HG03521 (cell line): ENCODE data around the gene CTAGE4.
A peak's percentile ranks its signal among the peaks of the same experiment; 100 is the strongest.
"Not testable (repeated sequence)": the region's sequence is repeated elsewhere in the genome, so short reads cannot be mapped to it uniquely, and the experiment has no call there.

Source experiments
- ATAC-seq: cut with Tn5 transposase; IDR thresholded peaks from one replicate; pipeline ENCODE4 v1.9.1; 2021; ENCODE audit warnings: mild to moderate bottlenecking, moderate library complexity; ENCODE audit not compliant: unreplicated experiment

CTAGE4 gene, protein sequence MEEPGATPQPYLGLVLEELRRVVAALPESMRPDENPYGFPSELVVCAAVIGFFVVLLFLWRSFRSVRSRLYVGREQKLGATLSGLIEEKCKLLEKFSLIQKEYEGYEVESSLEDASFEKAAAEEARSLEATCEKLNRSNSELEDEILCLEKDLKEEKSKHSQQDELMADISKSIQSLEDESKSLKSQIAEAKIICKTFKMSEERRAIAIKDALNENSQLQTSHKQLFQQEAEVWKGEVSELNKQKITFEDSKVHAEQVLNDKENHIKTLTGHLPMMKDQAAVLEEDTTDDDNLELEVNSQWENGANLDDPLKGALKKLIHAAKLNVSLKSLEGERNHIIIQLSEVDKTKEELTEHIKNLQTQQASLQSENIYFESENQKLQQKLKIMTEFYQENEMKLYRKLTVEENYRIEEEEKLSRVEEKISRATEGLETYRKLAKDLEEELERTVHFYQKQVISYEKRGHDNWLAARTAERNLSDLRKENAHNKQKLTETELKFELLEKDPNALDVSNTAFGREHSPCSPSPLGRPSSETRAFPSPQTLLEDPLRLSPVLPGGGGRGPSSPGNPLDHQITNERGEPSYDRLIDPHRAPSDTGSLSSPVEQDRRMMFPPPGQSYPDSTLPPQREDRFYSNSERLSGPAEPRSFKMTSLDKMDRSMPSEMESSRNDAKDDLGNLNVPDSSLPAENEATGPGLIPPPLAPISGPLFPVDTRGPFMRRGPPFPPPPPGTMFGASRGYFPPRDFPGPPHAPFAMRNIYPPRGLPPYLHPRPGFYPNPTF

DNA sequence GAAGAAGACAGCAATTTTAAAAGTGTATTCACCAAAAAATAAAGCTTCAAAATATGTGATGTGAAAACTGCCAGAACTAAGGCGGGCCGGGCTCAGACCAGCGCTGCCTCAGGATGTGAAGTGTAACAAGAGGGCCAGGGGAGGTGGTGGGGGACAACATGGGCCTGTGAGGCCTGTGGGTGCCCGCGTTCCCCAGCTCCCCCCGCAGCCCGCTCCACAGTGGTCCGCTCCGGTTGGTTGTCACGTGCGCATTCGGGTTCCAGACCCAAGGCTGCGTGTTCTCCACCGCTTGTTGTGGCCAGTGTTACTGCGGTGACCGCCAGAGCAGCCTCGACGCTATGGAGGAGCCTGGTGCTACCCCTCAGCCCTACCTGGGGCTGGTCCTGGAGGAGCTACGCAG is at the start of gene CTAGE4:
TSS of gene CTAGE4 (plus strand) at position 301 of the 400 bp plus-strand sequence. CDS start at position 339, 38 bp downstream.
- not testable (repeated sequence) for ATAC-seq

DNA sequence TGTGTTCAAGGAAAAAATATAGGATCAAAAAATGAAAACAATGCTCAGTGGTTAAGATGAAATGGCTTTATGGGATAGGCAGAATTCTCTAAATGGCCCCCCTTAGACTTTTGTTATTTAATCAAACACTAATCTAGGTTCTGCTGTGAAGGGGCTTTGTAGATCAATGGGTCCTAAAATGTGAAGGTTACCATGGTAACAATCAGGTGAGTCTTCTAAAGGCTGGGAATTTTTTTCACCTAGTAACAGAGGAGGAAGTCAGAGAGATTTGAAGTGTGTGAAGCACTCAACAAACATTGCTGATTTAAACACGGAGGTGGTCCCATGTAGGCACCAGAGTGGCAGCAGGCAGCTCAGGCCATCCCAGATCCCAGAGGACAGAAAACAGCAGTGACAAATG is 49.1 kb upstream of the CTAGE4 start:
- ATAC-seq, result no peak

DNA sequence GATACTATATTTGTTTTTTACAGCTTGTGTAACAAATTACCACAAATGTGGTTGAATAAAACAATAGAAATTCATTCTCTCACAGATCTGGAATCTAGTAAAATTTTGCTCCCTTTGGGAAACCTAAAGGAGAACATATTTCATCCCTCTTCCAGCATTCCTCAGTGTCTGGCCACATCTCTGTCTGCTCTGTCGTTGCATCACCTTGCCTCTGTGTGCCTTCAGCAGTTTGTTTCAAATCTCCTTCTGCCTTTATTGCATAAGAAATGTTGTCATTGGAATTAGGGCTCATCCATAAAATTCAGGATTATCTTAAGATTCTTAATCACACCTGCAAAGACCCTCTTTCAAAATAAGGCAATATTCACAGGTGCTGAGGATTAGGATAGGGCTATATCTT is 45.8 kb upstream of the CTAGE4 start:
- ATAC-seq, result no peak

DNA sequence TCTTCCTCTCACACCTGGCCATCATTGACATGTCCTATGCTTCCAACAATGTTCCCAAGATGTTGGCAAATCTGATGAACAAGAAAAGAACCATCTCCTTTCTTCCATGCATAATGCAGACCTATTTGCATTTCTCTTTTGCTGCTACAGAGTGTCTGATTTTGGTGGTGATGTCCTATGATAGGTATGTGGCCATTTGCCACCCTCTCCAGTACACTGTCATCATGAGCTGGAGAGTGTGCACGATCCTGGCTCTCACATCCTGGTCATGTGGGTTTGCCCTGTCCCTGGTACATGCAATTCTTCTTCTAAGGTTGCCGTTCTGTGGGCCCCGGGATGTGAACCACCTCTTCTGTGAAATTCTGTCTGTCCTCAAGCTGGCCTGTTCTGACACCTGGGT is 41.1 kb upstream of the CTAGE4 start:
- no peak for ATAC-seq

DNA sequence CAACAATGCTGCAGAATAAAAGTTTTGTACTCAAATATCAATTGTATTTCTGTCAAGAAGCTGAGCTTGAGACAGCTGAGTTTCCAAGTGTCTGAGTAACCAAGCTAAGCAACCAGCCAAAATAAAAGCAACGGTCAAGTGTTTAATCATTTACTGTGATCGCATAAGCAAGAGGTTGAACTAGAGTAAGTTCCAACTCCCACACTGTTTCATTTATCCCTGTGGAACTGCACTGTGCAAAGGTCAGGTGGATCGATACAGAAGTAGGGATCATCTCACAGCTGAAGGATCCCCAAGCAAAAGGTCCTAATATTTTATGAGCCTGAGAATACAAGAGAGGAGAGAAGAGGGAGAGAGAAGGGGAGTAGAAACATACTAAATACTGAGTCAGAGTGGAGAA is 38.8 kb upstream of the CTAGE4 start:
- ATAC-seq, result no peak

DNA sequence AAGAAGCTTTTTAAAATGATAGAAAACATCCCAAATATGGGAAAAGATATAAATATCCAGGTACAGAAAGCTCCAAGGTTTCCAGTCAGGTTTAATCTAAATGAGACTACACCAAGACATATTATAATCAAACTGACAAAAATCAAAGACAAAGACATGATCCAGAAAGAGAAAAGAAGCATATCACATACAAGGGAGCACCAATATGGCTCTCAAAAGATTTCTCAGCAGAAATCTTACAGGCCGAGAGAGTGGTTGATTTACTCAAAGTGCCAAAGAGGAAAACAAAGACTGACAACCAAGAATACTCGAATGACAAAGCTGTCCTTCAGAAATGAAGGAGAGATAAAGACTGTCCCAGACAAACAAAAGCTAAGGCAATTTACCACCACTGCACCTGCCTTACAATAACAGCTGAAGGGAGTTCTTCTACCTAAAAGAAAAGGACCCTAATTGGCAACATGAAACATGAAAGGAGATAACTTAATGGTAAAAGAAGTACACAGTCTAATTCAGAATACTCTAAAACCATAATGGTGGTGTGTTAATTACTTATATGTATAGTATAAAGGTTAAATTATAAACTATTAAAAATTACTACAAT is 34.9 kb upstream of the CTAGE4 start:
- no peak for ATAC-seq

DNA sequence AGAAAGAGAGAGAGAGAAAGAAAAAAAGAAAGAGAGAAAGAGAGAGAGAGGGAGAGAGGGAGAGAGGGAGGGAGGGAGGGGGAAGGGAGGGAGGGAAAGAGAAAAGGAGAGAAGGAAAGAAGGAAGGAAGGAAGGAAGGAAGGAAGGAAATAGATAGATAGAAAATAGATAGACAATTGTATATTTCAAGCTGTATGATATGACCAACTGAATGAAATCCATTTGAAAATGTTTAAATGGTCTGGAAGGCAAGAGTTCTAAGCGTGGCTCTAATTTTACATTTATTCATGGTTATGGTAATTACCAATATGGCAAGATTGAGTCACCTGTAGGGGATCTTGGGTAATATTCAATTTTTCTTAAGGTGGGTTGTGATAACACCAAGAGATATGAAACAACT is 24.4 kb upstream of the CTAGE4 start:
- no peak for ATAC-seq

DNA sequence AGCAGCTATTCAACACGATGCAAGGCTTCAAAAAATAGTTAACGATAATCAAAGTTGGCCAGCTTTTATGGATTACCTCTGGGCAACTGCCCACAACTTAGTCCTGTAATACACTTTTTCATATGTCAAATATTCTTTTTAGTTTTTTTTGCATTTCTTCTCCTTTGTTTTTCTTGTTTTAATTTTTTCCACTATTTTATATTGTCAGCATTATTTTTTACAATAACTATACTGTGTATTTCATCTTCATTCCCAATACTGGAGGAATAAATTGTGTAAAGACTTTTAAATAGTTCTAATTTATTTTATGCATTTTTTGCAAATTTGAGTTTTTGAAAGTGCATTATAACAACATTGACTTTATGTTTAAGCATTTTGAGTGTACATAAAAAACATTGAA is 18.5 kb upstream of the CTAGE4 start:
- no peak for ATAC-seq

DNA sequence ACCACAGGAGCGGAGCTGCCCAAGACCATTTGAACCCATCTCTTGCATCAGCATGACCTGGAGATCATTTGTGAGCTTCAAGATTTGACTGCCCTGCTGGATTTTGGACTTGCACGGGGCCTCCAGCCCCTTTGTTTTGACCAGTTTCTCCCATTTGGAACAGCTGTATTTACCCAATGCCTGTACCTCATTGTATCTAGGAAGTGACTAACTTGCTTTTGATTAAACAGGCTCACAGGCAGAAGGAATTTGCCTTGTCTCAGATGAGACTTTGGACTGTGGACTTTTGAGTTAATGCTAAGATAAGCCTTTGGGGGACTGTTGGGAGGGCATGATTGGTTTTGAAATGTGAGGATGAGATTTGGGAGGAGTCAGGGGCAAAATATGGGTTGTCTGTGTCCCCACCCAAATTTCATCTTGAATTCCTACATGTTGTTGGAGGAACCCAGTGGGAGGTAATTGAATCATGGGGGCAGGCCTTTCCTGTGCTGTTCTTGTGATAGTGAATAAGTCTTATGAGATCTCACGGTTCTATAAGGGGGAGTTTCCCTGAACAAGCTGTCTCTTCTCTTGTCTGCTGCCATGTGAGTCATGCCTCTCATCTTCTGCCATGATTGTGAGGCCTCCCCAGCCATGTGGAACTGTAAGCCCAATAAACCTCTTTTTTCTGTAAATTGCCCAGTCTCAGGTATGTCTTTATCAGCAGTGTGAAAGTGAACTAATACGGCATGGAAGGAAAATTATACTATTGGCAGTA is 11.5 kb upstream of the CTAGE4 start:
- ATAC-seq, result not testable (repeated sequence)

DNA sequence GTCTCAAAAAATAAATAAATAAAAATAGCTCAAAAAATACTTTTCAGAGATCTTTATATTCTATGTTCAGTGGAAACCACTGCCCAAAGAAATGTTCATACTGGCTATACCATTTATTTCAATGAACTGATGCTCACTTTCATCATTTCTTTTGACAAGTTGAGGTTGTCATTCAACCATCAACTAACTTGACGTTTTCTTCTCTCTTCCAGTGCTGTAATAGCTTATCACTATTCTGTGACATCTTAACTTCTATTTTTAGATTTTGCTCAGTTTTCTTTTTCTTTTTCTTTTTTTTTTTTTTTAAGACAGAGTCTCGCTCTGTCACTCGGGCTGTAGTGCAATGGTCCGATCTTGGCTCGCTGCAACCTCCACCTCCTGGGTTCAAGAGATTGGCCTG is 8.7 kb upstream of the CTAGE4 start:
- no peak for ATAC-seq

DNA sequence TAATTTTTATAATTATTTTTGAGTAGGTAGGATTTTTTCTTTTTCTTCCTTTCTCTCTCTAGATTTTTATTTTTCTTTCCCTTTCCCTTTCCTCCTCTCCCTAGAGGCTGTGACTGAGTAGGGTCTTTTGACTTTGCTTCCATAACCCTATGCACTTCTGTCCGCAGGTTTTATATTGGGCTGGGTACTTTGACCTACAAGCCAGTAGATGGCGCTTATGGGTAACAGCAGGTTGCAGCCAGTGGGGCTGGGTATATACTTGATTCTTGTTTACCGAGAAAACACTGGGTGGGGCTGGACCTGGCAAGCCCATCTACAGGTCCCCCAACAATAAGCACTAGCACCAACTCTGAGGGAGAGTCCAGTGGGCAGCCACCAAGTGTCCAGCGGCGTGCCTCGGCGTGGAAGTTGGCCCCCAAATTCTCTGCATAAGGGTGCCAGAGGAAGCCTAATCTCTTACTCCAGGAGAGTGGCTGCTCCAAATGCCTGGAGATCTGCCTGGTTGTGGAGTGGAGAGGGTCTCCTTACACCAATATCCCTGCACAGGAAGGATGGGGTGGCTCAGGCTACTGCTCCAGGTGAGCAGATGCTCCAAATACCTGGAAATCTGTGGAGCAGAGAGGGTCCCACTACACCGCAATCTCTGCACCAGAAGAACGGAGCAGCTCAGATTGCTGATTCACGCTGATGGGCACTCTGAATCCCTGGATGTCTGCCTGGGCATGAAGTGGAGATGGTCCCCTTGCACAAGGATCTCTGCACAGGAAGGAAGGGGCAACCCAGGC is 4.7 kb upstream of the CTAGE4 start:
- ATAC-seq, result peak; percentile 97

DNA sequence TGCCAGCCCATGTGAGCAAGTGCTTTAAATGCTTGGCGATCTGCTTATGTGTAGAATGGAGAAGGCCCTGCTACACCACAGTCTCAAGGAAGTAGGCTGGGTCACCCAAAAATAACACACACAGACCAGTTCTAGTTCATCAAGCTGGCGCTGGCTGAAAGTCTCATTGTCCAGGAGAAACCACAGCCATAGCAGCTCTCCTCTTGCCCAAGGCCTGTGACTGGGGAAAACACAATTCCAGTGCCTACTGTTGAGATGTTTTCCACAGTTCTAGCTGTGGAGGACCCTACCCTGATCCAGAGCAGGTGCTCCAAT is 4.1 kb upstream of the CTAGE4 start:
- ATAC-seq, result not testable (repeated sequence)

DNA sequence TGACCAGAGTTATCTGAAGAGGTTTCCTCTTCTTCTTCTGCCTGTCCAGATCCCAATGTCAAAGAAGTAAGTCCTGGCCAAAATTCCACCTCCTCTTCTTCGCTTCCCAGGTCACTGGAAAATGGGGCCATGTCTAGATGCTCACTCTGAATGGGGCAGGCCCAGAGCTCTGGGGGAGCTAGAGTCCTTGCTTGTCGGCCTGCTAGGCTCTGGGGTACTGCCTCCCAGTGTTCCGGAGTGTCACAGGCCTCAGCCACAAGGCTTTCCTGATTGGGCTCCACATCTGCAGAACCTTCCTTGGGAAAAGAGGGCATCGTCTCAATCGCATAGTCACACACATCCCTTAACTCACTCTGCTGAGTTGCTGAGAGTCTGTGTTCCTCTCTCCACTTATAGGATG is 4.6 kb downstream of the CTAGE4 start:
- ATAC-seq, result not testable (repeated sequence)

DNA sequence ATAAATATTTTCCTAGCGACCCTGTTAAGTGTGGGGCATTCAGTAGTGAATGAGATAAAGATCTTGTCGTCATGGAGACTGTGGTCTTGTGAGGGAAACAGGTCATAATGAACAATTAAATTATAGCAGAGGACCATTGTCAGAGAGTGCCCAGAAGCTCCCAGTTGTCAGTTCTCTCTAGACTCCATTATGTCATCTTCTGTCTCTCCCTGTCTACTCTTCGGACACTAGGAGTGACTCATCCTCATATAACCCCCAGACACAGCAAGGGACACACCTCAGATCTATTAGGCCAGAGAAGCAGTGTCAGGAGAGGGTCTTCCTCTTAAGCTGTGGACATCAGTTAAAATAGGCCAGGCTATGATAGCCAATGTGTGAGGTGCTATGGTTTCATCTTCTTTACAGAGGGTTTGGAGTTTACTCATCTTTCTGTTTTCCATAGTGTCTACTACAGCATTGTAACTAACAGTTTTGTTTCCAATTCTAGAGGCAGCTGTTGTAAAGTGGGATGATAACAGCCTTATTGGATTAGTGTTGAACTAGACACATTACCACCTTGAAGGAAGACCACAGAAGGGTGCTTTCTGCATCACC is 5.4 kb downstream of the CTAGE4 start:
- ATAC-seq, result not testable (repeated sequence)

DNA sequence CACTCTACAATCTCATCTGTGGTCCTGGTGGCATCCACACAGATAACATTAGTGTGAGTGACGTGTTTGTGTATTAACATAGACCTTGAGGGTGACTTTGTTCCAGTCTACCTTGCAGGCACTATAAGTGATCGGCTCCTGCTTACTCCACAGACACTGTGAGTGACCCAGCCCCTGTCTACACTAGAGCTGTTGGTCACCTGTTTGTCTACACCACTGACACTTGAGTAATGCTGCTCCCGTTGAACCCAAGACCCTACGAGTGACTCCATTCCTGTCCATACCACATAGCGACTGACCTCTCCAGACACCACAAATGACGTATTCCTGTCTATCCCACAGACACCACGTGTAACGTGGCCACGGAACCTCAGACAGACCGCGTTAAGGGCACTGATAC is 10.5 kb downstream of the CTAGE4 start:
- not testable (repeated sequence) for ATAC-seq

DNA sequence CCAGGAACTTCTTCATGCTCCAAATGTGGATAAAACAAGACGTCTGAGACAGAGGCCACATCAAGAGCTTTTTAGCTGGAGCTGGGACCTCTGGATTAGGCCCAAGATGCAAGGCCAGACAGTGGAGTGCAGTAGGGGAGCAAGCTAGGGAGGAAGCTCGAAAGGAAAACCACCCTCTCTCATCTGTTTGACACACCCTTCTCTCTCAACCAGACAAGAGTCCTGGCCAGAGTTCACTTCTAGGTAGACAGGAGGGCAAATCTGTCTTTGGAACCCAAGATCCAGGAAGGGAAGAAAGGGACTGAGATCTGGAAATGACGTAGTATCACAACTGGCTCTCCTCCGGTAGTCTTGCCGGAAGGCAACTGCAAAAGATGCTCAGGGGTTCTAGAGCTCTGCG is 11.2 kb downstream of the CTAGE4 start:
- not testable (repeated sequence) for ATAC-seq

DNA sequence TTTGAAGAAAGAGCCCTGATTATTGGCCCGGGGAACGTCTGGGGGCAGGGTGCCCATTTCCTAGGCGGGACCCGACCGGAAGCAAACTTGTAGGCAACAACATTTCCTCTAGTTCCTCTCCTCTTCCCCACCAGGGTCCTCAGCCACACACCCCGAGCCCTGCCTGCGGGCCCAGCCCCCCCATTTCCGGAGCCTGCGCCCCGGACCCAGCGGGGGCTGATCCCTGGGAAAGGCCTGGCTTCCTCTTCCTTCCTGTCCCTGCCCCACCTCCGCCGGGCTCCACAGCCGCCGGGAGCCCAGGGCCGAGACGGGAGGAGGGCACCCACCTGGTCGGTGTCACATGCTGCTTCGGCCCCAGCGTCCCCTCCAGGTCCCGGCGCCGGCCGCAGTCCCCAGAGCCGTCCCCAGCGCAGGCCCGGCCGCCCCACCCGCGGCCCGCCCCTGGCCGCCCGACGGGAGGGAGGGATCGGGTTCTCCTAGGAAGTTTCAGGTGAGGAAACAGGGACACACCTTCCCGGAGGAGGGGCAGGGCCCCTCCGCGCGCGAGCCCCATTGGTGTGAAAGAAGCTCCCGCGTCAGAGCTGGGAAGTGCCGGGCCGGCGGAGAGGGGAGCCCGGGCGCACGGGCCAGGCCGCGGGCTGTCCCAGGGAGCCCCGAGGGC is 12.1 kb downstream of the CTAGE4 start, which contains the start of gene ARHGEF35:
TSS of gene ARHGEF35 (minus strand) at position 622 of the 661 bp plus-strand sequence. CDS start 7,450 bp downstream, outside the sequence.
- ATAC-seq, result peak; percentile 68

DNA sequence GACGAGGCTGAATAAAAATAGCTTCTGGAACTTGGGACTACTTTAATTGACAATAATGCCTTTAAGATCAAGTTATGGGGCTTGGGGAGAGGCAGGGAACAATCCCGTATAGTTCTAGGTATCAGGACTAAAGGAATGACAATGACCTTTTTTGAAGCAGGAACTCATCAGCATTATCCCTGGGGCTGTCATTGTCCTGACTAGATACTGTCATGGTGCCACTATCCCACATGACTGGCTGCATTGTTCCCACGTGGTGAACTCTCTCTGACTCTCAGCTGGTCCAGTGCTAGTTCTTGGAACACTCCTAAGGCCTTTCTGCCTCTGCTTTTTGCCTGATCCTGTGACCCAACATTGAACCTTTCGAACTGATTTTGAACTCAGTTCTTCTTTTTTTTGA is 15.7 kb downstream of the CTAGE4 start:
- not testable (repeated sequence) for ATAC-seq

DNA sequence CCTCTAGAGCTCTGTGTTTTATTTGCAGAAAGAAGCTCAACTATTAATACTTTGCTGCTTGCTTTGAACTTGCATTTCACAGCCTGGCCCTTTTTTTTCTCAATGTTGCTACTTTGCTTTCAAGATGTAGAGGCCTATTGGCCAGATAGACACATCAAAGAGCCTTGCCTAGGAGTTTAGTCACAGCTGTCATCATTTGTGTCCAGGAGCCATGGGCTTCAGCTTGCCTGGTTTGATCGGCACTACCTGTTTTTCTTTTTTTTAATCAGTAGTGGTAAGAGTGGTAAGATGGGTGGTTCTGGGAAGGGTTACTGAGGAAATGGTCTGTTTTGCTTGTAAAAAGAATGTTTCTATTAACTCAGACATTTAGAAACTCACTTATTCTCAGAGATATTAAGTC is 18.7 kb downstream of the CTAGE4 start:
- not testable (repeated sequence) for ATAC-seq
